GM18868 (cell line): ENCODE data around the gene ASIC2.

Source experiments
- ATAC-seq: cut with Tn5 transposase; IDR thresholded peaks from one replicate; pipeline ENCODE4 v1.9.1; 2021; ENCODE audit warnings: mild to moderate bottlenecking, moderate library complexity; ENCODE audit not compliant: unreplicated experiment

ASIC2 gene

DNA sequence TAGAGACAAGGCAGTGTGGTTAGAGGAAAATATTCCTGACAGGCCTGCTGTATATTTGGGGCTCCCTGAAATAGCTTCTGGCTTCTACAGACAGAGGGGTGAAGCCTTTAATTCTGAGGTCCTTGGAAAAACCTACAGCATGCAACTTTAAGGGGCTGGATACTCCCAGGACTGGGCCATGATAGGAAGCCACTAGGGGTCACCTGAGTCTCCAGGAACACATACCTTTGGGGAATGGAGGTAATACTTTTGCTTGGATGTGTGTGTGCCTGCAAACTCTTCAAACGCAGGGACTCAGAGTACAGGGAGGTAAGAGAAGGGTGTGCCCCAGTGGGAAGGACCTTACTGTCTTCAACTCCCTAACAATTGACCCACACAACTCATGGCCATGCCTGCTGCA is 4.1 kb downstream of the ASIC2 start:
- ATAC-seq, result no peak

DNA sequence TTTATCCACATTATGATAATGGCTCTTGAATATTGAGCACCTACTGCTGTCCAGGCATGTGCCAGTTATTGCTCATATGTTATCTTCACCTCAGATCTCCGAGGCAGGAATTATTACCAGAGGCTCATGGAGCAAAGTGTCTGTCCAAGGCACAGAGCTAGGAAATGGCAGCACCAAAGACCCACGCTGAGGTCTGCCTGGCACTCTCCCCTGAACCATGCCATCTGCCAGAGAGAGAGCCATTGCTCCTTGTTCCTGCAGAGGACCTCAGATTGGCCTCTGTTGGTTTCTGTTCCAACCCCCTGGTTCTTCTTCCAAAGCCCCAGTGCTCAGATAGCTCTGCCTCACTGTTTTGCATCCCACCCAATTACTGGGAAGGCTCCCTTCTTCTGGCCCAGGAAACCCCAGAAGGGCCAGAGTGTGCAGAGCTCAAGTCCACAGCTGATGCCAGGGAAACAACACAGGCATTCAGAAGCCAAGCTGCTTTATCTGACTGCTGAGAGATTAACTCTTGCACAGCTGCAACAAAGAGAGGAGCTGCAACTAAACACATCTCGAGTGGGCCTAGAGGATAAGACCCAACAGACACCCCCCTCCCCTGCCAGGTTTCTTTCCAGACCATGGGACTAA is 5.9 kb downstream of the ASIC2 start:
- ATAC-seq, result no peak

DNA sequence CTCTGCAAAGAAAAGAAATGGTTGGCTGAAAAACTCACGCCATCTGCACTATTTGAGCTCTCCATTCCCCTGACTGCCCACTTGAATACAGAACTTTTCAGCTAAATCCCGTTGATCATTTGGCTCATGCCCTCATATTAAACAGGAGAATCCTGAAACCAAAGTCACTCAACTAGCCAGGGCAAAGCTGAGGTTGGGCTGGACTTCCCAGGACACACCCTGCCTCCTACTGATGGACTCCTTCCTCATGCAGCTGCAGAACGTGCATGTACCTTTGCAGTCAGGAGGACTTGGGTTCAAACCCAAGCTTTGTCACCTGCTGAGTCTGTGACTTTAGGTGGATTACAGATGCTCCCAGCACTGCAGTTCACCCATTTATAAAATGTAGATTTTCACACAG is 7.7 kb downstream of the ASIC2 start:
- no peak for ATAC-seq

DNA sequence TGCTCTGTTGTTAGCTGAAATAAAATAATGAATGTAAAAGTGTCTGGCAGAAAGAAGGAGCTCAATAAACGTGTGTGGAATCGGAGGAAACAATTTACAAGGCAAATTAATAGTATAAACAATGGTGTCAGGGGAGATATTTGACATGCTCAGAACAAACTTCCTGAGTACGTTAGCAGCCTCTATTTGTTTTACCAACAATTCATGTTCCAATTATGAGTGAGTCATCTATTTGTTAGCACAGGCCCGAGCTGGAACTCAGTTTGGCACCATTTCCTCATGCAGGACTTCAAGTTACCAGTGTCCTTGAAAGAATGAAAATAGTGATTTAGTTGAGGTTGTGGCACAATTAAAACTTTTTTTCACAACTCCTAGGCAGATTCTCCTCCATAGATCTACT is 9.1 kb downstream of the ASIC2 start:
- ATAC-seq, result no peak

DNA sequence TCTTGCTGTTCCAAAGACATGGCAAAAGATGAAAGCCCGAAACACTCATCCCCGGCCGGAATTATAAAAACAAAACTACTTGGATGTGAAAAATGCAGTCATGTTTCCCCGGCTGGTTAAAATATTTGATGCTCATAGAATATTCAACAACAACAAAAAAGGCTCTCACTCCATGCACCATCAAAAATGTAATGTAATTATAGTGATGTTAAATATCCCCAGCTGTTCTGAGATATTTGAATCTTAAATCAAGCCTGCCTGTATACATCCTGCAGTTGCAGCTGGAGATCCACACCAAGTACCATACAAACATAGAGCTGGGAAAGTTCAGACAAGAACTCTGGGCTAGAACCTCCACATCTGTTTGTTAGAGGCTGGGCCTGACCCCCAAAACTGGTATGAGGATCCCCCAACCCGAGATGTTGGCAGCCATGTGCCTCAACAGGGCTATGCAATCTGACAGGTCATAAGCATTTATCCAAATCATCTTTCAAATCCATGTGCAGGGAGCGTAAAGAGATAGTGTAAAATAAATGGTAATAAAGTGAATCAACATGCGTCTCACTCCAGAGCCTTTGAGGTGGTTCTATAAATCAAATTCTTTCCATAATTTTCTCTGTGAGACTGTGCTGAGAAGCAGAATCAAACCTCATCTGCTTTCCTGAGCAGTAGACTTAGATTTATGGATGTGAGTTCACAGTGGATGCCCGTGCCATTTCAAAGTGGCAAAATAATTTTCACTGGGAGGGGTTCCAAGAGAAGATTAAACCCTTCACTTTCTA is 12.7 kb downstream of the ASIC2 start:
- ATAC-seq, result no peak

DNA sequence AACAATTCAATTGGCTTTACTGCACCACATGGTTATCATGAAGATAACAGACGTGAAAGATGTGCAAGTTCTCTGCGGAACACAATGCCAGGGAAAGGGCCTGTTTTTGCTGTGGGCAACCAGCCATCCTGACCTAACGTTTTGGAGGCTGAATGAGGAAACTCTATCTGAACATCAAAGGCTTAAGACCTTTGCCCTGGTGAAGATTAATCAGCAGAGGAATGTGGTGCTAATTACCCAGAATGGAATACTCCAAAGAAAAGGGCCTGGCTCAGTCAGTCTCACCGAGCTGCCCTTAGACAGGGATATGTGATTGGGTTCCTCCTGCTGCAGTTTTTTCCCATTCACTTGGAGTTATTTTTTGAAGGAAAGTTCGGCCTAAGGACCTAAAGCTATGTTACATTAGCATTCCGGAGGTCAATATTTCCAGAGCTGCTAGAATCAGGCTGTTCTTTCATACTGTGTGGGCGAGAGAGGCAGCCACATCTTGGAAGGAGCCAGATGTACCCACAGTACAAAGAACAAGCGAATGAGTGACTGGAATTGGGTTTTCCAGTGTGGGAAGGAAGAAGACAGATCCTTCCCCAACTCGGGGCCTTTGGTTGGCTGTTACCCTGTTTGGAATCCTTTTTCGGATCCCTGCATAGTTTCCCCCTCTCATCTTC is 15.5 kb downstream of the ASIC2 start:
- ATAC-seq, result no peak

DNA sequence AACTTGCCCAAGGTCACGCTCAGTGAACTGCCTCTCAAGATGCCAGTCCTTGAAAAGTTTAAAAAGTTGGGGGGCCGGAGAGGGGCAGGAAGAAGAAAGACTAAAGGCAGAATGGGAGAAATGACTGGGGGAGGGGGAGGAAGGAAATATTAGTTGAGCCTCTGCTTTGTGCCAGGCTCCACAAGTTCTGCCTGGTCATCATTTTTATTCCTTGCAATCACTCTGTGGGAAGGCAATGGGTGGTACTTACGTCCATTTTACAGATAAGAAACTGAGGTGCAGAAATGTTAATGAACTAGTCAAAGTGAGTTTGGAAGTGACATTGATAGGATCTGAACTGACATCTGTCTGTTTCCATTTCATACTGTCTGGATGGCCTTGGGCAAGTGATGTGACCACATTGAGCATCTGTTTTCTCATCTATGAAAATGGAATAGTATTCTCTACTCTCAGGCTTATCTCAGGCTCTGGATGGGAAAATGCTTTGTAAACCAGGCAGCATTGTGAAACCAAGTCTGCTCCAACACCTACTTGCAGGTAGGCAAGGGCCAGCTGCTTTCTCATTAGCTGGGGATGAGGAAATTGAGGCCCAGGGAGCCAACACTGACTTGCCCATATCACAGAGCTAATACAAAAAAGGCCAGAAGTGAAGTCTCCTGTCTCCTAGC is 19.2 kb downstream of the ASIC2 start:
- no peak for ATAC-seq

DNA sequence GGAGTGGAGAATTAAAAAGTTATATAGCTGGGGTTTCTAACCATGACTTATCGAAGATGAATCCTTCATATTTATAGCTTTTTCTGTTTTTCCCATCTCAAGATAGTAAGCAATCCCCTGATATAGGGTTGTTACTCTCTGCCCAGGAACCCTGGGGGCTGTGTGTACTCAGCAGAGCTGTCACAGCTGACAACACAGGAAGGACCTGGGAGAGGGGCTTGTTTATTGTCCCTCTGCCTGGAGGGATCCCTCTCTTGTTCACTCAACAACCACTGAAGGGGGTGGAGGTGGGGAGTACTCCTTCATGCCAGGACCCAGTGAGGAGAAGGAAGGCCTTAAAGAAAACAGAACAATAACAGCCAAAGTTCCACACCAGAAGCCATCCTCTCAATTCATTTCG is 19.8 kb downstream of the ASIC2 start:
- no peak for ATAC-seq

DNA sequence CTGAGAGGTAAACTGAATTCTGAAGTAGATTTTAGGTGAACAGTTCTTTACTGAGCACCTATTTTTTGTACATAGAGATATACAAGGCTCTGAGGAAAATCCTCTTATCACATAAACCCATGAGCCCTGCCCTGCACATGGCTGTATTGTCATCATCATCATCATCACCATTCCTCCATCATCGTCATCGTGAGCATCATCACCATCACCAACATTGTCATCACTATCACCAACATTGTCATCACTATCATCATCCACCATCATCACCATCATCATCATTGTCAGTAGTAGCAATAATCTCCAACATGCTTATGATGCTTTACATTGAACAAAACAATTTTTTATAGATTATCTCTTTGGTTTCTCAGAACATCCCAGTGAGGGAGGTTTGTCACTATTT is 20.7 kb downstream of the ASIC2 start:
- ATAC-seq, result no peak

DNA sequence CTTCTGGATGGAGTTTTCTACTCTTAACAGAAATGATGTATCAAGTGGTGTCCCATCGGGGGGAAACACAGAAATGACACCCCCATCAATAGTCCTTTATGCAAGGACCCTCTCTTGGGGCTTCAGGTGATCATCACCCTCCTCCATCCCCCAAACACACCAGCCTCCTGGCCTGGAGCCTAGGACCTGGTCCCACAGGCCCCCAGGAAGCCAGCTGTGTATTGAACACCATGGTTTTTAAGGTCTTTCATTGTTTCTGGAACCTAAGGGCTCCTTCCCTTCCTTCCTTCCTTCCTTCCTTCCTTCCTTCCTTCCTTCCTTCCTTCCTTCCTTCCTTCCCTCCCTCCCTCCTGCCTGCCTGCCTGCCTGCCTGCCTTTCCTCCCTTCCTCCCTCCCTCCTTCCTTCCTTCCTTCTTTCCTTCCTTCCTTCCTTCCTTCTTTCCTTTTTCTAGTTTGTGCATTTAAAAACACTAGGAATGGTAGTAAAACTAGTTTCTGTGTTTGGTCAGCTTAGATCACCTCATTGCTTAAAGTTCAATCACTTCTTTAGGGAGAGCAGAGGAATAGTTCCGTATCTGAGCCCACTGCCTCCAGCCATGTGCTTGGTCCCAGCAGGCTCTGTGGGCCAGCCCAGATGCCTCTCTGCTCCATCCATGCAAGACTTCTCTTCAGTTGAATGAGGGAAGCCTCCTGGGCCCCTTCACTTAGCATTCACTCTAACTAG is 23.6 kb downstream of the ASIC2 start:
- no peak for ATAC-seq

DNA sequence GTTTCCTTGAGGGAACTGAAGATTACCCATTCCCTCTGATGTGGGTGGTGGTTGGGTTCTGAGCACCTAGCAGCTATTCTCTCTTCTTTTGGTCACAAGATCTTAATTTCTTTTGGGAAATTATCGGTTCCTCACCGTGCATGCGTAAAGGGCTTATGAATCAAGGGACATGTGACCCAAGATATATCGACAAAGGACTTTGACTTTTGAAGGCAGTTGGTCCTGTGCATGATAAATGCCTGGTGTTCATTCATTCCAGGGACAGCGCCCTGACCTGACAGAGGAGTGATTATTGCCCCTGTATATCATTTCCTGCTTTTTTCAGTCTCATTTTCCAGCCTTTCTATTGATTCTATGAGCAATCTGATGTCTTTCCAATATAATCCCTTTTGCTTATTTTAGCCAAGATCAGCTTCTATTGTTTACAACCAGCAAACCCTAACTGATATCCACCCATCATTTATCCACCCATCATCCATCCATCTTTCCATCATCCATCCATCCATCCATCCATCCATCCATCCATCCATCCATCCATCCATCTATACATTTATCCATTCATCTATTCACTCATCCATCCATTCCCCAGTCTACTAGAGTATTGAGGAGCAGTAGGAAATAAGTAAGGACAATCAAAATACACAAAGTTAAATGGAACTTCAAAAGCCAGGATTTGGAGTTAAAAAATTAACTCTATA is 25.1 kb downstream of the ASIC2 start:
- ATAC-seq, result no peak

DNA sequence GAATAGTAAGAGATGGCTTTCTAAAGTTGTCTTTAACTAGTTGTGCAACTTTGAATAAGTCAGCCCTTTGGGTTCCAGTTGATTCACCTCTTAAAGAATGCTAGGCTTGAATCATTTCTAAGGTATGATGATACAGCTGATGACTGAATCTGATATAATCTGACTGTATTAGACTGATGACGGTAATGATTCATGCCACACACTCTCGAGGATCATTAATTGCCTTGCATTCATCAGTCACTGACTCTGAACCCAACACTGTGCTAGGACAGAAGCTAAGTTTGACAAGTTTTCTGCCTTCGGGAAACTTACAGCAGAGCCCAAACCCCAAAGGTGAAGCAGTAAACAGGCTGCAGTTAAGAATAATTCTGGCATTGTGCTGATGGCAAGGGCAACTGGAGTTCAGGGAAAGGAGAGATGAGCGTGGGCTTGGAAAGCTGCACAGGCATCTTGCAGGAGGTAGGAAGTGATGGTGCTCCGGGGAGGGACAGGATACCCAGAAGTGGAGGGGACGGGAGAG is 25.8 kb downstream of the ASIC2 start:
- no peak for ATAC-seq

DNA sequence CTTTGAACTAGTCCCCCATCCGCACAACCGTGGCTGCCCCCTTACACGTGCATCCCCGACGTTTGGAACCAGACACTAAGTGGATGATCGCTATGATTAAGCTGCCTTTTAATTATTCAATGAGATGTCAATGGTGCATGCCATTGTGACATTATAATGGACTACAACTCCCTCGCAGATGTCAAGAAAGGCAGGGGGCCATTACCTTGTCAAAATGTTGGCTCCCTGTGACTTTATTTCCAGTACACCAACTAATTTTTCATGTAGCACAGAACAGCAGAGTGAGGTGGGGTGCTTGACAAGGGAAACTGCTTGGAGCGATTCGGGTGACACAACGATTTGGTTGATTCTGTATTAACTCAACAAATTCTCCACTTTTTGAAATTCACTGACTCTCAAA is 26.5 kb downstream of the ASIC2 start:
- ATAC-seq, result no peak

DNA sequence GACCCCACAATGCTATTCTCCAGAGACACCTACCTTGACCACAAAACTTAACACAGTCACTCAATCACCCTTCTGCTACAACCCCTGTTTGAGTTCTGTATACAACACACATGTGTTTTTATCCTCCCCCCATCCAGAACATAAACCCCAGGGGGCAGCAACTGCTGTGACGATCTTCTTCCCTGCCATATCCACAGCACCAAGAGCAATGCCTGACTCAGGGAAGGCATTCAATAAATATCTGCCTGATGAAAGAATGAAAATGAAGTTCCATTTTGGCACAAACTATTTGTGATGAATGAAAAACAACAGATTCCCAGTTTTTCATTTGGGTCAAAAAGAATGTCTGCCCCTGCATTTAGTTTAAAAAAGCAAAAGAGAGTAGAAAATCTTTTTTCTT is 27.0 kb downstream of the ASIC2 start:
- ATAC-seq, result no peak

DNA sequence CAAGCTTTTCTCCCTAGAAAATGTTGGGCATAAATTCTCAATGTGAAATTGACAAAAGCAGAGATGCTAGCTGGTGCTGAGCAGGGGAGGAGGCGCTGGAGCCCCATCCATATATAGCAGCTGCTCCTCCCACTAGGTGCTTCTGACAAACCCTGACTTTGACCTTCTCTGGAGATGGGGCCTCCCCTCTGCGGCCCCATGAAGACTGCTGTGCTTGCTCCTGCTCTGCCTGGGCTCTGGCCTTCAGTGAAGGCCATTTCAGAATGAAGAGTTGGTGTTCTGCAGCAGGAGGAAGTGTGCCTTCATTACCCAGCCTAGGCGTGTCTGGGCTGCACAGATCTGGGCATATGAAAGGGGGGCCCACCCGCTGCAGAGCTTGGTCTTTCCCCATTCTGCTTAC is 29.7 kb downstream of the ASIC2 start:
- no peak for ATAC-seq

DNA sequence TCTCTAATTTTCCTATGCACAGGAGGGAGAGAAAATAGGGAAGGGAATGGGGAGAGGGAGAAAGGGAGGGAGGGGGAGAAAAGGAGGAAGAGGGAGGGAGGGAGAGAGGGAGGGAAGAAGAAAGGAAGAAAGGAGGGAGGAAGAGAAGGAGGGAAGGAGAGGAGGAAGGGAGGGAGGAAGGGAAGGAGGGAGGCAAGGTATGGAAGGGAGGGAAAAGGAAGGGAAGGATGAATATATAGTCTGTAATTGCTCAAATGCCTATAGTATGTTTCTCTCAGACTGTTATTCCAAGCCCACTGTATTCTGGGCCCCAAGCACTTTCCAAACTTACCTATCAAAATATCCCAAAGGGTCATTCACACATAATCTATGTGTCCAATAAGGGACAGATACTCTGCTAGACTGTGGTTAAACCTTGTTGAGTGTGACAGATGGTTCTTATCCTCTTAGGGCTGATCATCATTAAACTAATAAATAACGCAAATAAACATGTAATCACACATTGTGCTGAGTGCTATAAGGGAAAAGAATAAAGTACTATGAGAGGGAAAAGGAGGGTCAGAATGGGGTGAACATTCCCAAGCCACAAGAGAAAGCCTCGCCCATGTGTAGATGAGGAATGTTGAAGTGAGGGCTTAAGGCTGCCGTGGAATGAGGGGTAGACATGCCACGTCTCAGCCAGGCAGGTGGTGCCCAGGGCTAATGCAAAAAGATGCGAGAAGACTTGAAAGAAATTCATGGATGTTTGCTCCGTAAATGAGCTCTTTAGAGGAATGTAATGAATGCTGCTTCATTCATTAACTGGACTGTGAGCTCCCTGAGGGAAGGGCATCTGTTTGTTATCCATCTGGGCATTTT is 30.6 kb downstream of the ASIC2 start:
- ATAC-seq, result no peak

DNA sequence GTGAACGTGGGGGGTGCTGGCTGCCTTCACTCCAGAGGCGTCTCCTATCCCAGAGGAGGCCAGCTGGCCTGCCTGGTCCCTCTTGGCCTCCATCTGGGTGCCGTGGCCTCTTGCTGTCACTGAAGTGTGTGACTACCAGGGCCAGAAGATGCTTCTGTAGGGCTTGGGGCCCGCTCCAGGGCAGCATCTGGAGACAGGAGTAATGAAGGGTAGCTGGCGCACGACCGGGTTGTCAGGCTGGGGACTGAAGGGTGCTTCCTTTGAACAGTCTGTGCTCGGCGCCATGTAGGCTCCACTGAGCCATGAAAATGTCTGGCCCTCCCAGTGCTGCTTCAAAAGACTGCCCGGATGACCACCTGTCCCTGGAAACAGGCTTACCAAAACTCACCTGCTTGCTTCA is 31.3 kb downstream of the ASIC2 start:
- ATAC-seq, result no peak

DNA sequence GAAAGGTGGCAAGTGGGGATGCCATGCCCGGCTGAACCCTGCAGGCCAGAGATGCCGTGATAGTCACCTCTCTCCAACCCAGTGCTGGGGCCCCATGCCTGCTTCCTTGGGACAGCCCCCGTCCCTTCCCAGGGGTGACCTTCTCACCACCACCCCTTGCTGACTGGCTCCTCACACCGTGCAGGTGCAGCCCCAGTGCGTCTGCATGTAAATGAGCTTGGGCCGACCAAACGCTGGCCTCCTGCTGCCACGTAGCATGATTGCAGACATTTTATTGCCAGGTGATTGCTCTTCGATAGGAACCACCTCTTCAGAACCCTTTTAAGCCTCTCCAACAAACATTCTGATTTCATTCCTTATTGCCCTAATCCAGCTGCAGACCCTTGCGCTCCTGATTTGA is 32.5 kb downstream of the ASIC2 start:
- no peak for ATAC-seq

DNA sequence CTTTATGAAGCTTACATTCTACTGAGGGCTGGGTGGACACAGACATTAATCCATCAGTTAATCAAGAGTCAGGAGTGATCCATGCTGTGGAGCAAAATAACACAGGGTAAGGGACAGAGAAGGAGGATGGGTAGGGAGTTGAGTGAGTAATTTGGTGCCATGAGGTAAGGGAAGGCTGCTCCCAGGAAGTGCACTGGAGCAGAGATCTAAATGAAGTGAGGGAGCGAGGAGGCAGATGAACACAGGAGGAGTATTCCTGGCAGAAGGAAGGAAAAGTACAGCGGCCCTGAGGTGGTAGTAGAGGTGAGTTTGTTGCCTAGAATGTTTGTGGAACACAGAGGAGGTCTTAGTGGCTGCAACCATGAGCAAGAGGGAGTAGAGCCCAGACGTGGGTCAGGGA is 34.8 kb downstream of the ASIC2 start:
- ATAC-seq, result no peak
